ENCODE measurements around the gene SNPH.

Gene SNPH

DNA sequence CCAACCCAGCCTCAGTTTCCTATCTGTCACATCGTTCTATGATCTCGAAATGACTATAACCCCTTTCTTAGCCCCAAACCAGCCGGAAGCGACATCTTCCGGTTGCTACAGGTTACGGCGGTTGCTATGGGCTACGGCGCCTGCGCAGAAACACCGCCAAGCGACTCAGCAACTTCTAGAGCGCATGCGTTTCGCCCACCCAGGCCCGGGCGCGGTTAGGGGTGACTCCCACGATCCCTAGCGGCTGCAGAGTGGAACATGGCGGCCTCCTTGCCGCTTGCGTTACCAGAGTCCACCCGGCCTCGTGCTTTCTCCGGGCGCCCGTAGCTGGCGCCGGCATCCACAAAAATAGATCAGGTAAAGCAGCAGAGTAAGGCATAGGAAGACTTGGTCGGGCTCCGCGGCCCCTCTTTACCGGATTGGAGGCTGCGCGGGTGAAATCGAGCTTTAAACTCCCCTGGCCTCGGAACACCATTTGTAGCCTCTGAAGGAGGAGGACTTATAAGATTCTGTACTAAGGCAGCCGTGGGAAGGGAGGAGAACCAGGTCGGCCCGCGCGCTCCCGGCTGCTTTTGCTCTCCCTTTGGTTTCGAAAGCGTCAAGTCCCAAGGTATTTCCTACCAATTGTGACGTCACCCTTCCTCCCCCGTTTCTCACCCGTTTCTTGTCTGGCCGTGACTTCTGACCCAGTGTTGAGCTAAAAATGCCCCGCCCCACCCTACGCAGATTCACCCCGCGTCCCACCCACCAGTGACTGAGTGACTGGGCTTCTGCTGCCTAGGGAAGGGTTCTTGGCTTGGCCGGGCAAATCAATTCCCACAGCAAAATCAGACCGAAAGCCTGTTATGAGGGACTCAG is 59.3 kb downstream of the SNPH start:
- DNase-seq (ENCODE audit: low spot score), result peak; percentile 98

DNA sequence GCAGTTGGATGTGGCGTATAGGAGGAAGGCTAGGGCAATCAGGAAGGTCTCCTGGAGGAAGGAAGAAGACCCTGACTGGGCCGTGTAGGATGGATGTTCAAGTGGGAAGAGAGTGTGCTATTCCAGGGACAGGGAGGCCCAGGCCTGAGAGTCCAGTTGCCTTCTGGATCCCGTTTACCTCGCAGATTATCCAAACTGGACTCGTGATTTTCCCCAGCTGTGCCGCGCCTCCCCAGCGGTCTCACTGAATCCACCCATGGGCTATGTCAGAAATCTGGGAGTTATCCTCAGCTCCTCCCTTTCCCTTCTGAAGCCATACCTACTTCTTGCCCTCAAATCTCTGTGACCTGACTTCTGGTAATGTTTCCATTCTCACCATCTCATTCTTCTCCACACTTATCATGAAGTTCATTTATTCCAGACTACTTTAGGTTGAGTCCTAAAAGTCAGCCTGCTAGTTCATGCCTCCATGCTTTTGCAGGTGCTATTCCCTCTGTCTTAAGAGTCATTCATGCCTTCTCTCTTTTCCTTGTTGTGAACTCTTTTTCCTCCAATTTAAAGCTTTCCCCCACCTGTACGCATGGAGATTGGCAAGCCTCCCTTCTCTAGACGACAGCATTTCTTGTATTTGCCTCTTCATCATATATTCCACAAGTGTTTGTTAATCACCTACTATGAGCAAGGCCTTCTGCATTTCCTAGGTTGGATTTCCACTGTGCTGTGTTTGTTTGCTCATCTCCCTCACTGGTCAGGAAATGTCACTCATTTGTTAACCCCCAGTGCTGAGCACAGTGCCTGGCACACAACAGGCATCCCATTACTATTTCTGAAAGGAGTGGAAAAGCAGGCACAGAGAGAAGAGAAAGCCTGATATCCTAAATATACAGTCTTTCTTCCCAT is 60.2 kb downstream of the SNPH start:
- no peak for DNase-seq (ENCODE audit: low spot score)

DNA sequence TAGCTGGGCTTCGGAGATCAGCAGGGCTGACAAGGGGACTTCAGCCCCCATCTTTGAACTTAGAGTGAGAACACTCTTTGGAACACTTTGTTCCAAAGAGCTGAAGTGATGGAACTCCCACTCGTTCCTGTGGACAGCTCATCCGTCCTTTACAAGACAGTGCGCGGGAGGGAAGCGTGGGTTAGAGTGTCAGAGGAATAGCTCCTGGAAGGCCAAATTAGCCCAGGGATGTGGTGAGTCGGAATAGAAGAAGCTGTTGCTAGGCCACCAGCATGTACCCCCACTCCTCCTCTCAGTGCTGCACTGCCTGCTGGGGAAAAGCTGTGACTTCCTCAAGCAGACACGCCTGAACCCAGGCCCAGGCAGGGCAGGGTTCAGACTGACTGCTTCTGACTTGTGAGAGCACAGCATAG is 61.2 kb downstream of the SNPH start:
- no peak for DNase-seq (ENCODE audit: low spot score)

- no peak for DNase-seq (ENCODE audit: low spot score)
Measured at GRCh38 chr20:1327827-1328679, 62.0 kb downstream of the SNPH start.

DNA sequence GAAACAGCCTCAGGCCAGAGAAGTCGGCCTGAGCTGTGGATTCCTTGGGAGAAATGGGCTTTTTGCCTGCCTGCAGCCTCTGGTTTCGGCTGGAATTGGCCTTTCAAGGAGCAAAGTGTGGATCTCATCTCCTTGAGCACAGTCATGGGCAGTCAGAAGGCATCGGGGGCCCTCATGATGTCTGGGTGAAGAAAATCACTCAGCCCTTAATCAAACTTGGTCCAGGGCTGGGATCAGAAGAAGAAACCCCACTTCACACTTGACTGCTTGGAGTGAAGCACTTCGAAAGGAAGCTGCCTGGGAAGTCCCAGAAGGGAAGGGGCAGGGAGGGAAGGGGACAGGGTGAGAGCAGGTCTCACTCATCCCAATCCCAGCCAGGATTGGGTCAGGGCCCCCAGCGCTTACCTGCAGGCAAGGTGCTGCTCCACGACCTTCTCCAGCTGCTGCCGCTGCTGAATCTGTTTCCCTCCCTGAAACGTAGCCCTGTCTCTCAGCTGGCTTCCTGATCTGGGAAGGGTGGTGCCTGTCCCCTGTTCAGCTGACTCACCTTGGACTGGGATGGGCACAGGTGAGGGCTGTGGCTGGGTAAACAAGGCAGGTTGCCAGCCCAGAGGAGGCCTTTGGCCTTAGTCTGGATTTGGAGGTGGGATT is 62.7 kb downstream of the SNPH start, which contains the start of gene SDCBP2:
TSS of gene SDCBP2 (minus strand) at position 460 of the 651 bp plus-strand sequence. CDS start 8,723 bp downstream, outside the sequence.
- no peak for DNase-seq (ENCODE audit: low spot score)

DNA sequence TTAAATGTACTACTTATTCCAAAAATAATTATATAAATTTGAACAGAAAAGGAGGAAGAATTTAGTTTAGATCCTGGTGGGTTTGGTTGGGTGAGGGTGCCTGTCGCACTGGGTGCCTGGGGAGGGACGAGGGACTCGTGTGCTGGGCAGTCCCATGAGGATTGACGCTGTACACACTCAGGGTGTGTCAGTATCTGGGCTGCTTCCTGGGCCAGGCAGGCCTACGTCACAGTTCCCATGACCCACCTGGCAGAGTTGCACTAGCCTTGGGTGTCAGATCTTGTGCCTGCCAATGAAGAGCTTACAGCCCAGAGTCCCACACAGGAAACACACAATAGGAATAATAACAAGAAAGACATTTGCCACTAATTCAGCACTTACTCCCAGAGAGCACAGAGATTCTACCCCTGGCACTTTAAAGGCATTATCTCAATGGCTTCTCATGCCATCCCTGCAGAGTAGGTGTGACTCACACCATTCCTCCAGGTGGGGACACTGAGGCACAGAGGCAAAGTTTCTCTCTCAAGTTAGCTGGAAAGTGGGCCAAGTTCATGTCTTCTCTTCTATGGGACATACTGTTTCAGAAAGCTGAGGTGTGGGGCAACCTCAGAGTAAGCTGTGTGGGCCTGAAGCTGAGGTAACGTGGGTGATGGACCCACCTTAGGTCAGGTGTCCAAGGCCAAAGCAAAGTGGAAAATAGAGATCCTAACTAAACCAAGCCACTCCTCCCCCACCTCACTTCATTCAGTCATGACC is 64.2 kb downstream of the SNPH start:
- DNase-seq (ENCODE audit: low spot score), result peak; percentile 33

GRCh38 chr20:1331101-1331500 is 65.0 kb downstream of the SNPH start:
- DNase-seq (ENCODE audit: low spot score), result no peak

DNA sequence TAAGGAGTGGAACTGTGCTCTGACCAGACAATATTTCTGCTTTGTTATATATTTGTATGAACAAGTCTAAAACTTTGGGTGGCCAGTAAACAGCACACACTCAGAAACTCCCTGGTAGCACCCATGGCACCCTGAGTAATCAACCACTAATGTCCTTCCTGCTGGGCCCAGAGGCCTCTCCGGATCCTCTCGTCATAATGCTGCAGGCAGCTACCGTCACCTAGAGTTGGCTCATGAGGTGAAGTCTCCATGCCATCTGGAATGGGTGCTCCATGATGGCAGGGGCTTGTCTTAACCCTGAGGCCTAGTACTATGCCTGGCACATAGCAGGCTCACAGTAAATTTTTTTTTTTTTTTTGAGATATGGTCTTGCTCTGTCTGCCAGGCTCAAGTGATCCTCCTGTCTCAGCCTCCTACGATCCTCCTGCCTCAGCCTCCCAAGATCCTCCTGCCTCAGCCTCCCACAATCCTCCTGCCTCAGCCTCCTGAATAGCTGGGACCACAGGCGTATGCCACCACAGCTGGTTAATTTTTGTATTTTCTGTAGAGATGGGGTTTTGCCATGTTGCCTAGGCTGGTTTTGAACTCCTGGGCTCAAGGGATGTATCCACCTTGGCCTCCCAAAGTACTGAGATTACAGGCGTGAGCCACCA is 65.8 kb downstream of the SNPH start:
- DNase-seq (ENCODE audit: low spot score), result no peak

GRCh38 chr20:1332749-1333300 is 66.7 kb downstream of the SNPH start:
- no peak for DNase-seq (ENCODE audit: low spot score)

- DNase-seq (ENCODE audit: low spot score), result no peak
Measured at GRCh38 chr20:1333462-1334369, 67.6 kb downstream of the SNPH start.

DNA sequence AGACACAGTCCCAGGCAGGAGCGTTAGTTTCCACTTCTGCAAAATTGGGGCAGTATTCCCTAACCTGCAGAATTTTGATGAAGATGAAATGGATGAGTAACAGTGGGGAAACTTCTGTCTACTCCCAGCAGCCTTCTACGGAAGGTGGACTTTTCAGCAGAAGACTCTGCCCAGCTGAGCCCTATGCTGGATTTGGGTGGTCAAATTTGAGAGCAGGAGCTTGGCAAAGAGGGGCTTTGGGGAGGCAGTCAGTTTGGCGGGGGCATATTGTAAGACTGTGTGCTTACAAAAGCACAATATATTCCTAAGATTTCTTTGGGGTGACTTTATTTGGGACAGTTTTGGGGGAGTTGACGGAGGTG is 68.3 kb downstream of the SNPH start:
- no peak for DNase-seq (ENCODE audit: low spot score)

- no peak for DNase-seq (ENCODE audit: low spot score)
Measured at GRCh38 chr20:1334761-1335160, 68.7 kb downstream of the SNPH start.

GRCh38 chr20:1335961-1336698 is 70.0 kb downstream of the SNPH start:
- DNase-seq (ENCODE audit: low spot score), result no peak

DNA sequence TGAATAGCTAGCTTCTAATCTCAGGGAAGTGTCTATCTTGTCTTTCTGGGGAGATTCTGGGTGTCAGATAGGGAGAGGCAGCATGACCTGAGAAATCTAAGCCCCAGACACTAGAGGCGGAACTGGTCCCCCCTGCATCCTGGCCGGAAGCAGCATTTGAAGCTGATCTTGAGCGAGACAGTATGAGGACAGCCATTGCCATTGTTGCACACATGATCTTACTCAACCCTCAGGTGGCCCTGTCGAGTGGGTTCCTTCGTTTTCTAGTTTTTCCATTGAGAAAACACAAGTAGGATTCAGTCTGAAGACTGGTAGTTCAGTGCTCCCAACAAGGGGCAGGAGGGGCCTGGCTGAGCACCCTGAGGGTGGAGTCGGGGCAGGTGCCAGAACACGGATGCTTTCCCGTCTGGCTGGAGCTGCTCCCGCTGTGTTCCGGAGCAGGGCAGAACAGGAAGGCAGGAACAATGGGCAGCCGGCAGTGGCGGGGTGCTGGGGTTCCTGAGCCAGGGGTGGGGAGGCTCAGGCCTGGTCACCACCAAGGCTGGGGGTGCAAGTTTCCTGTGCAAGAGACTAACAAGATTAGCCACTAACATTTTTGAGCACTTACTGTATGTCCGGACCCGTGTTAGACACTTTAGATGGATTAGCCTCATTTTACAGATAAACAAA is 70.7 kb downstream of the SNPH start:
- no peak for DNase-seq (ENCODE audit: low spot score)

- no peak for DNase-seq (ENCODE audit: low spot score)
Measured at GRCh38 chr20:1337441-1337840, 71.3 kb downstream of the SNPH start.

DNA sequence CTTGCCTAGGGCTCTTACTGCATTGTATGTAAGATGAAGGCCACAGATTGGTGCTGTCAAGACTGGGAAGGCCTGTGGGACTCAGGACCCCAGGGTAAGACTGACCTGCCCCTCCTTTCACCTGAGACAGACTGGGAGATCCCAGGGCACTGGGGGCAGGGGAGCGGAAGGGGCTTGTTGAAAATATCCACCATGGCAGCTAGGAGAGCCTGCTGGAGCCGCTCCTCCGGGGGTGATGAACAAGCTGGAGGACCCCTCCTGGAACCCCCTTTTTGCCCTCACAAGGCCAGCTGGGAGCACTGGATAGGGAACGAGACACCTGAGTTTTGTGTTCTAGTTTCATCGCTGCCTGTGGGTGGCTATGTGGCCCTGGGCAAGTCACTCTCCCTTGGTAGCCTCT is 72.0 kb downstream of the SNPH start:
- DNase-seq (ENCODE audit: low spot score), result no peak

DNA sequence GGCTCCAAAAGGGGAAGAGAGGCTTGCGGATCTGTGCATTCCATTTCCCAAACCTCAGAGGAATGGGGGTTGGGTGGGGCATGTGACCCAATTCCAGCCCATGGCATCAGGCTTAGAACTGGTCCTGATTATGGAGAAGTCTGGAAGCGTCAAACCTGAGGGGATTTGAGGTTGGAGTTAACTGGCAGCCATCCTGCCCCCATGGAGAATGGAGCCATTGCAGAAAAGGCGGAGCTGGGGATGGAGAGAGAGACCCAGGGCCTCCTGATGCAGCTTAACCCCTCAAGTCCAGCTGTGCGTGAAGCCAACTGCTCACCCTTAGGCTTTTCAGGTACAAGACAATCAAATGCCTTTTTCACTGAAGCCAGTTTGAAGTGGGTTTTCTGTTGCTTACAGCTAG is 72.7 kb downstream of the SNPH start:
- DNase-seq (ENCODE audit: low spot score), result no peak
